Measurements from ENCODE around the gene GJC1. TPM values are rescaled to one million over a fixed set of nuclear protein-coding genes. Genes with fewer than 3 reads are reported as not detected.

Gene GJC1
- total RNA-seq, 4 donors from 2014 or later, result 7.4 to 32.3 (median 14.5) TPM

DNA sequence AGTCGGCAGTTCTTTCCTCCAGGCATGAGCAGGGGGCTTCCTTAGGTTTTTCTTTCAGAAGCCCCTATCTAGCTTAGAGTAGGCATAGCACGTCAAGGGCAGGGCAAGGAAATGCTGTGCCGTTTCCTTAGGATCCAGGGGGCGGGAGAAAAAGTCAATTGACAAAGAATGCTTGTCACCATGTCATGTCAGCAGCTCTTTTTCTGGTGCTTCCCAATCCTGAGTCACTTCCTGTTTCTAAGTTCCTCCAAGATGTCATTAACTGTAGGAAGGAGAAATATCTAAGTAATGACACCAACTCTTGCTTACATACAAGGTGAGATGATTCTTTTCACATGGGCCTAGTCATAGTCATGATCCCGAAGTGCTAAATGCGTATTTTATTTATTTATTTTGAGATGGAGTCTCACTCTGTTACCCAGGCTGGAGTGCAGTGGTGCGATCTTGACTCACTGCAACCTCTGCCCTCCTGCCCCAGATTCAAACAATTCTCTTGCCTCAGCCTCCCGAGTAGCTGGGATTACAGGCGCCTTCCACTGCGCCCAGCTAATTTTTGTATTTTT, 35.2 kb downstream of the GJC1 start:
- ATAC-seq (ENCODE audit: low FRiP score), result peak; percentile 44

DNA sequence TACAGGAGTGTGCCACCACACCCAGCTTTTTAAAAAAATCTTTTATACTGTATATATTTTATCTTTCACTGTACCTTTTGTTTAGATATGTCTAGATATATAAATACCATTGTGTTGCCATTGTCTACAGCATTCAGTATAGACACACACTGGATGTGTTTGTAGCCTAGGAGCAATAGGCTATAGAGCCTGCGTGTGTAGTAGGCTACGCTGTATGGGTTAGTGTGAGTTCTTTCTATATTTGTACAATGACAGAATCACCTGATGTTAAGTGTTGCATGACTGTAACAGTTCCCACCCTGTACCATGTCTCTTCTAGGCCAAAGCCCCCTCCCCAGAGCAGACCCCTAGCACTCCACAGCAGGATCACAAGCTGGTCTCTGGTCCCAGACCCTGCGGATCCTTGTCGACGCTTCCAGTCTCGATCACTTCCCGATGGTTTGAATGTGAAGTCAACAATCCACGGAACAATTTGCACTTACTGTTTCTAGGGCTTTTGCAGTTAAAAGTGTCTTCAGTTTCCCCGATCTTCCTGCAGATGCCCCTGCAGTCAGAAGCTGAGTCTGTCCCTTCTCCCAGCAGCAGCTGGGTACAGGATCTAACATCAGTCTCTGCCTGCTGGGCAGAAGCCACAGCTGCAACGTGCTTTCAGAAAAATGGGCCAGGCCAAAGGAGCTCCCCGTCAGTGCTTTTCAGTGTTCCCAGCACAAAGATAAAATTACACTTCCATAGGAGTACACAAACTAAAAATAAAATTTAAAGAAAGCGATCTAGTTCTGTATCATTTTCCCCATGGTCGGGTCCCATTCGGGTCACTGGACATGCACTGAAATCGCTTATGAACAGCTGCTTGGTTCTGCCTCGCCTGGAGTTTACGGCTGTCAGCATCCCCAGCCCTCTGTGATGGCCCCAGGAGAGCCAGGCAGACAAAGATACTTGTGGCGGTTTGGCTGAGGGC, 35.9 kb downstream of the GJC1 start:
- TF ChIP-seq, protein P1, sequence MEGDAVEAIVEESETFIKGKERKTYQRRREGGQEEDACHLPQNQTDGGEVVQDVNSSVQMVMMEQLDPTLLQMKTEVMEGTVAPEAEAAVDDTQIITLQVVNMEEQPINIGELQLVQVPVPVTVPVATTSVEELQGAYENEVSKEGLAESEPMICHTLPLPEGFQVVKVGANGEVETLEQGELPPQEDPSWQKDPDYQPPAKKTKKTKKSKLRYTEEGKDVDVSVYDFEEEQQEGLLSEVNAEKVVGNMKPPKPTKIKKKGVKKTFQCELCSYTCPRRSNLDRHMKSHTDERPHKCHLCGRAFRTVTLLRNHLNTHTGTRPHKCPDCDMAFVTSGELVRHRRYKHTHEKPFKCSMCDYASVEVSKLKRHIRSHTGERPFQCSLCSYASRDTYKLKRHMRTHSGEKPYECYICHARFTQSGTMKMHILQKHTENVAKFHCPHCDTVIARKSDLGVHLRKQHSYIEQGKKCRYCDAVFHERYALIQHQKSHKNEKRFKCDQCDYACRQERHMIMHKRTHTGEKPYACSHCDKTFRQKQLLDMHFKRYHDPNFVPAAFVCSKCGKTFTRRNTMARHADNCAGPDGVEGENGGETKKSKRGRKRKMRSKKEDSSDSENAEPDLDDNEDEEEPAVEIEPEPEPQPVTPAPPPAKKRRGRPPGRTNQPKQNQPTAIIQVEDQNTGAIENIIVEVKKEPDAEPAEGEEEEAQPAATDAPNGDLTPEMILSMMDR (IDR thresholded peaks at IDR 0.05), result no peak
- DNase-seq (ENCODE audit: low spot score) (no peak), ATAC-seq (ENCODE audit: low FRiP score) (no peak)

More for the DNA sequence above, 35.2 kb downstream of the GJC1 start:
- TF ChIP-seq, protein P1 (IDR thresholded peaks at IDR 0.05), result no peak
- DNase-seq (ENCODE audit: low spot score), result no peak

DNA sequence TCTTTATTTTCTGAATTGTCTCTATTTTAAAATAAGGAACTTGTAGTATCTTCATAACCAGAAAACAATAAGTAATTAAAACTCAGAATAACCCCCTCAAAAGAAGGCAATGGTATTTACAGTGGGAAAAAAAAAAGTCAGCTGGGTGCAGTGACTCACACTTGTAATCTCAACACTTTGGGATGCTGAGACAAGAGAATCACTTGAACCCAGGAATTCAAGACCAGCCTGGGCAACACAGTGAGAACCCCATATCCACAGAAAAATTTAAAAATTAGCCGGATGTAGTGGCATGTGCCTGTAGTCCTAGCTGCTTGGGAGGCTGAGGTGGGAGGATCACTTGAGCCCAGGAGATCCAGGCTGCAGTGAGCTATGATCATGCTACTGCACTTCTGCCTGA, 37.8 kb downstream of the GJC1 start:
- no peak for ATAC-seq (ENCODE audit: low FRiP score)
- DNase-seq (ENCODE audit: low spot score), result no peak
- TF ChIP-seq, protein P1 (IDR thresholded peaks at IDR 0.05), result no peak

DNA sequence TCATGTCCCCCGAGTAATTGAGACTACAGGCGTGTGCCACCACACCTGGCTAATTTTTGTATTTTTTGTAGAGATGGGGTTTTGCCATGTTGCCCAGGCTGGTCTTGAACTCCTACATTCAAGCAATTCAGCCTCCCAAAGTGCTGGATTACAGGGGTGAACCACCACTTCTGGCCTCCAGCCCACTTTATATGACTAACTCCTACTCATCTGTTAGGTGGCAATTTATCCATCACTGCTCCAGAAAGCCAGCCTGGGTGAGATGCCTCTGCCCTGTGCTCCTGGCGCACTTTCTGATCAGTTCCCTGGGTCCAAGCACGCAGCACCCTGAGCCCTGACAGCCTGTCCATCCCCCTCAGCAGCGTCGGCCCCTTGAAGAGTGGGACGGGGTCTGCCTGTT, 41.9 kb downstream of the GJC1 start:
- no peak for DNase-seq (ENCODE audit: low spot score)
- TF ChIP-seq, protein P1 (IDR thresholded peaks at IDR 0.05), result no peak
- ATAC-seq (ENCODE audit: low FRiP score), result no peak

DNA sequence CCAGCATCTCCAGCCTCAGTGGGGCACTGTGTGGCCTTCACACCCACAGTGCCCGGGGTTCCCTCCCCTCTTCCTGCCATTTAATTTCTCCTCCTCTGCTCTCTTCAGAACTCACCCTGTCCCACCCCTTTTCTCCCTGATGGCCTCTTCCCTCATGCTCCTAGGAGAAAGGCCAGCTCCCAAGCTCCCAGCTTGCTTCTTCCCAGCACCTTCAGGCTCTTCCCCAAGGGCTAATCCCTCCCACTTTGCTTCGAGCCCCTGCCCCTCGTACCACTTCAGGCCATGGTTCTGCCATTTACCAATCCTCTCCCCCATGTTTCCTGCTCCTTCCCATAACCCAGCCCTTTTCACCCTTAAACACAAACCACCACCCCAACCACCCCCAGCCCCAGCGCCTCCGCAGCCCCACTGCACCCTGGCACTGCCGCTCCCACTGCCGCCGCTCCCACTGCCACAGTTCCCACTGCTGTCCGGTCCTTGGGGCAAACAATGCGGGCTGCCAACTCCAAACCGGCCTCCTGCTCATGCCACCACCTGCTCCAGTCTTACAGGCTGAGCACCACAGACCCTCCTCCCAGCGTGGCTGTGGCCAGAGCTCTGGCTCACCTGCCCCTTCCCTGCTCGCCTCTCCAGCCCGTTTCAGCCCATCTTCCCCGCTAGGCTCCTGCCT, 42.7 kb downstream of the GJC1 start:
- DNase-seq (ENCODE audit: low spot score) (no peak), ATAC-seq (ENCODE audit: low FRiP score) (no peak)
- TF ChIP-seq, protein P1 (IDR thresholded peaks at IDR 0.05), result no peak

DNA sequence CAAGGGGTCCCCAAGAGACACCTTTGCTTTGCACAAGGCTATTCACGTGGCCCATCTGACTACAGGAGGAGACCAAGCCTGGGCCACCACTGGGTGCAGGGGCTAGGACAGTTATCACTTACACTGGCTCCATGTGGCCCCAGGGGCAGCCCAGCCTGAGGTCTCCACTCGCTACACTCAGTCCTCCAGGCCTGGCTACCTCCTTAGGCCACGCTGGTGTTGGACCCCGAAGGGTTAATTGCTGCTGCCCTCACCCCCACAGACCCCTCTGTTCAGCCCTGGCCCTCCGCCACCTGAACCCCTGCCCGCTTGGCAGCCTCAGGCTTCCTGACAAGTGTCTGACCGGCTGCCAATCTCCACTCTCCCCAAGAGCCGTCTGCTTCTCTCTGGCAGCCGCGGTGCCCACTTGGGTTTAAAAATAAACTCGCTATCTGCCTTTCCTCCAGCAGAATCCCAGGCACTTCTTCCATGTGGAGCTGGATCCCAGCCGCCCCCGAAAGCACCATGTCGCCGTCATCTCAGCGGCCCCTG, 43.5 kb downstream of the GJC1 start:
- no peak for DNase-seq (ENCODE audit: low spot score)
- TF ChIP-seq, protein P1 (IDR thresholded peaks at IDR 0.05), result no peak
- no peak for ATAC-seq (ENCODE audit: low FRiP score)
